ENCODE measurements around the gene ITGA4.

GRCh38 chr2:181516992-181517391 is 59.8 kb downstream of the ITGA4 start:
- no peak for TF ChIP-seq CTCF (optimal IDR thresholded peaks at IDR 0.05 in 1 of 3, IDR thresholded peaks at IDR 0.05 in 1 of 3, conservative IDR thresholded peaks at IDR 0.05 in 1 of 3; ENCODE audit: extremely low read depth in 1 of 3, insufficient read depth in 2 of 3, low read length in 3 of 3)
- TF ChIP-seq EZH2 (IDR thresholded peaks at IDR 0.05; ENCODE audit: low read length): no peak

Data from keratinocyte (primary cell).